ENCODE measurements around the gene SNX18.
"Not testable (repeated sequence)": the region's sequence is repeated elsewhere in the genome, so short reads cannot be mapped to it uniquely, and the experiment has no call there.

DNA sequence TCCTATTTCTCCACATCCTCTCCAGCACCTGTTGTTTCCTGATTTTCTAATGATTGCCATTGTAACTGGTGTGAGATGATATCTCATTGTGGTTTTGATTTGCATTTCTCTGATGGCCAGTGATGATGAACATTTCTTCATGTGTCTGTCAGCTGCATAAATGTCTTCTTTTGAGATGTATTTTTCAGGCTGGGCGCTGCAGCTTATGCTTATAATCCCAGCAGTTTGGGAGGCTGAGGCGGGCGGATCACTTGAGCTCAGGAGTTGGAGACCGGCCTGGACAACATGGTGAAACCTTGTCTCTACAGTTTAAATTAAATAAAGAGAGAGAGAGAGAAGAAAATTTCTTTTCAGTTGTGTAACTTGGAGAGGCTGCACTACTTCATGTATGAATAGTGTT is 19.3 kb downstream of the SNX18 start:
- TF ChIP-seq, protein P1, sequence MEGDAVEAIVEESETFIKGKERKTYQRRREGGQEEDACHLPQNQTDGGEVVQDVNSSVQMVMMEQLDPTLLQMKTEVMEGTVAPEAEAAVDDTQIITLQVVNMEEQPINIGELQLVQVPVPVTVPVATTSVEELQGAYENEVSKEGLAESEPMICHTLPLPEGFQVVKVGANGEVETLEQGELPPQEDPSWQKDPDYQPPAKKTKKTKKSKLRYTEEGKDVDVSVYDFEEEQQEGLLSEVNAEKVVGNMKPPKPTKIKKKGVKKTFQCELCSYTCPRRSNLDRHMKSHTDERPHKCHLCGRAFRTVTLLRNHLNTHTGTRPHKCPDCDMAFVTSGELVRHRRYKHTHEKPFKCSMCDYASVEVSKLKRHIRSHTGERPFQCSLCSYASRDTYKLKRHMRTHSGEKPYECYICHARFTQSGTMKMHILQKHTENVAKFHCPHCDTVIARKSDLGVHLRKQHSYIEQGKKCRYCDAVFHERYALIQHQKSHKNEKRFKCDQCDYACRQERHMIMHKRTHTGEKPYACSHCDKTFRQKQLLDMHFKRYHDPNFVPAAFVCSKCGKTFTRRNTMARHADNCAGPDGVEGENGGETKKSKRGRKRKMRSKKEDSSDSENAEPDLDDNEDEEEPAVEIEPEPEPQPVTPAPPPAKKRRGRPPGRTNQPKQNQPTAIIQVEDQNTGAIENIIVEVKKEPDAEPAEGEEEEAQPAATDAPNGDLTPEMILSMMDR (IDR thresholded peaks at IDR 0.05 in 2 of 3, conservative IDR thresholded peaks at IDR 0.05 in 1 of 3; ENCODE audit: control insufficient read depth in 2 of 3, extremely low read depth in 1 of 3, insufficient read depth in 1 of 3, low read depth in 3 of 3, low read length in 3 of 3), result not testable (repeated sequence)
- TF ChIP-seq SREBF2 (IDR thresholded peaks at IDR 0.05; ENCODE audit: low read length); JUNB (IDR thresholded peaks at IDR 0.05); RAD51 (IDR thresholded peaks at IDR 0.05): not testable (repeated sequence)
- TF ChIP-seq, protein P2, sequence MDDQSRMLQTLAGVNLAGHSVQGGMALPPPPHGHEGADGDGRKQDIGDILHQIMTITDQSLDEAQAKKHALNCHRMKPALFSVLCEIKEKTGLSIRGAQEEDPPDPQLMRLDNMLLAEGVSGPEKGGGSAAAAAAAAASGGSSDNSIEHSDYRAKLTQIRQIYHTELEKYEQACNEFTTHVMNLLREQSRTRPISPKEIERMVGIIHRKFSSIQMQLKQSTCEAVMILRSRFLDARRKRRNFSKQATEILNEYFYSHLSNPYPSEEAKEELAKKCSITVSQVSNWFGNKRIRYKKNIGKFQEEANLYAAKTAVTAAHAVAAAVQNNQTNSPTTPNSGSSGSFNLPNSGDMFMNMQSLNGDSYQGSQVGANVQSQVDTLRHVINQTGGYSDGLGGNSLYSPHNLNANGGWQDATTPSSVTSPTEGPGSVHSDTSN (IDR thresholded peaks at IDR 0.05; ENCODE audit: insufficient replicate concordance, low read depth, low read length), result not testable (repeated sequence)
